Astrocyte of the spinal cord (primary cell): ENCODE results near the gene GLT8D1.

Experiments used
- DNase-seq: peaks from one replicate; pipeline ENCODE4 v3.0.0; 2011; ENCODE audit warnings: low read depth, low spot score
- H3K4me3 ChIP-seq: 2 replicates; pipeline ENCODE4 v1.5.1; 2011; ENCODE audit warnings: low read depth, mild to moderate bottlenecking, low read length, moderate library complexity
- CTCF ChIP-seq: IDR thresholded peaks from 2 replicates; pipeline ENCODE4 v1.5.1; 2012; ENCODE audit warnings: low read depth, mild to moderate bottlenecking, low read length, inconsistent platforms
- in situ Hi-C: cut with HindIII; loops from 2 replicates; pipeline ENCODE4 v1.10.0; 2017; ENCODE audit warnings: low sequenced_read_pairs

The GLT8D1 gene

GRCh38 chr3:52703341-52703740 lies 2.2 kb downstream of the GLT8D1 start:
- TF ChIP-seq CTCF: no peak
- H3K4me3 ChIP-seq: no peak overlapping the region
- no peak for DNase-seq
- in situ Hi-C loops: no loop called here

- TF ChIP-seq CTCF: no peak
- in situ Hi-C loops: no loop called here
- H3K4me3 ChIP-seq: no peak overlapping the region
- no peak for DNase-seq
These were observed 8.0 kb downstream of the GLT8D1 start for GRCh38 chr3:52697632-52697965.

GRCh38 chr3:52696830-52697631 lies 8.6 kb downstream of the GLT8D1 start:
- TF ChIP-seq CTCF: no peak
- no peak for DNase-seq
- H3K4me3 ChIP-seq: no peak overlapping the region
- in situ Hi-C loops: no loop called here

GRCh38 chr3:52695798-52696671 lies 9.6 kb downstream of the GLT8D1 start:
- in situ Hi-C loops: no loop called here
- no peak for DNase-seq
- H3K4me3 ChIP-seq: no peak overlapping the region
- TF ChIP-seq CTCF: no peak

GRCh38 chr3:52694528-52695189 lies 10.9 kb downstream of the GLT8D1 start:
- in situ Hi-C loops: no loop called here
- H3K4me3 ChIP-seq: no peak overlapping the region
- TF ChIP-seq CTCF: no peak
- DNase-seq: no peak

- H3K4me3 ChIP-seq: no peak overlapping the region
- TF ChIP-seq CTCF: no peak
- in situ Hi-C loops: no loop called here
- no peak for DNase-seq
These were observed 12.5 kb downstream of the GLT8D1 start for GRCh38 chr3:52693071-52693470.
